Right atrium auricular region (tissue), 2 donors: Measurements from ENCODE around the gene PKD2L2. TPM values are rescaled to one million over a fixed set of nuclear protein-coding genes. Genes with fewer than 3 reads are reported as not detected.

Source experiments
- DNase-seq: peaks from one replicate; pipeline ENCODE4 v3.0.0-alpha.2; 2019; ENCODE audit warnings: low spot score
- H3K27ac ChIP-seq, 2 donors: fragments of 200-600 bp; sonication (generic); 1 replicate in 1 of 2; 2 replicates in 1 of 2; pipeline ENCODE4 v1.5.1; 2016 to 2019
- H3K27me3 ChIP-seq, 2 donors: fragments of 200-600 bp; sonication (generic); one replicate each; pipeline versions ENCODE4 v1.5.1 to v1.6.0; 2017 to 2019
- H3K36me3 ChIP-seq: fragments of 200-600 bp; sonication (generic); one replicate; pipeline ENCODE4 v1.5.1; 2016
- H3K4me1 ChIP-seq, 2 donors: fragments of 200-600 bp; sonication (generic); one replicate each; pipeline versions ENCODE4 v1.5.1 to v1.6.0; 2017 to 2019
- H3K4me3 ChIP-seq, 2 donors: fragments of 200-600 bp; sonication (generic); 1 replicate in 1 of 2; 2 replicates in 1 of 2; pipeline ENCODE4 v1.5.1; 2017 to 2019; ENCODE audit warnings: mild to moderate bottlenecking in 1 of 2, moderate library complexity in 1 of 2
- H3K9me3 ChIP-seq, 2 donors: fragments of 200-600 bp; sonication (generic); one replicate each; pipeline ENCODE4 v1.5.1; 2019
- total RNA-seq, 2 donors: library from RNA; depleted of rRNA; stranded (reverse); fragments of >200 nt; gene quantifications; one replicate each; pipeline ENCODE4 v1.1.0, GENCODE V29; 2016
- TF ChIP-seq, protein P1 (sequence below), 2 donors: fragments of 200-600 bp; sonication (generic); IDR thresholded peaks; one replicate each; pipeline ENCODE4 v1.5.1; 2019; ENCODE audit warnings: antibody characterized with exemption in 2 of 2

PKD2L2 gene
- total RNA-seq, 2 donors from 2014 or later = not detected

DNA sequence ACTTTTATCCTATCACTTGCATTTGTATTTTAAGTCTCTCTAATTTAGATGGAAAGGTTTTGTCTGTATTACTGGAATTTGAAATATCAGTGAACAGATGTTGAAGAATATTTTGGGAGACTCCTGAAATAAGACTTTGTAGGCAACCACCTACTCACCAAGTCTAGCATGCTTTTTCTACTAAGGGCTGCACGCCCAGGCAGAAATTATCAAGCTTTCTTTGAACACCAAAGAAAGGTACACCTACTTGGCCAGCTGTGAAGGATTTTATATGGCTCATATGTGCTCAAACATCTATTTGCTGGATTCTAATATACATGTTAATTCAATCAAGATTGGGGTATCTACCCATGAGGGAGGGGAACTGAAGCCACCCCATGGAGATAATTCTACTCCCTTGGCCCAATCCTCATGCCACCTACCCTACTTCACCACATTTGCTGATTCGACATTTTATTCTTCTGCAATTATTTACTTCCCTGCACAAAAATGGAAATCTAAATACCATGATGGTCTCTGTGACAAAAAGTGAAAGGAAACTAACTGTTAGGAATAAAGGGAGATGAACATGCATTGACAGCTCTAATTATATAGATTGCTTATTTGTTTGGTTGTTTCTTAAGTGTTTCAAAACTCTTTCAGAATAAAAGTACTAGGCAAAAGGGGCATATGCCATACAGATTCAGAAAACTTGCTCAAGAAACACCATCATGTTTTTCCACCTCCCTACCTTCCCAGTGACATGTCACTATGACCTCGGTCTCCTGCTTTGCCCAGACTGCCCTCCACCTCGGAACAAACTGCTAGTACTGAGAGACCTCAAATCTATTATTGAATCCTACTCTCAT is 22.5 kb upstream of the PKD2L2 start:
- DNase-seq = no peak
- Histone ChIP-seq H3K36me3 (no peaks in the 10 kb centered on the region), H3K4me3 (no peak overlapping the region), H3K4me1 (no peaks in the 10 kb centered on the region), H3K27me3 (no peaks in the 10 kb centered on the region), H3K27ac (peak overlapping the region; percentile 23 to 81), H3K9me3 (no peaks in the 10 kb centered on the region)
- TF ChIP-seq, protein P1, sequence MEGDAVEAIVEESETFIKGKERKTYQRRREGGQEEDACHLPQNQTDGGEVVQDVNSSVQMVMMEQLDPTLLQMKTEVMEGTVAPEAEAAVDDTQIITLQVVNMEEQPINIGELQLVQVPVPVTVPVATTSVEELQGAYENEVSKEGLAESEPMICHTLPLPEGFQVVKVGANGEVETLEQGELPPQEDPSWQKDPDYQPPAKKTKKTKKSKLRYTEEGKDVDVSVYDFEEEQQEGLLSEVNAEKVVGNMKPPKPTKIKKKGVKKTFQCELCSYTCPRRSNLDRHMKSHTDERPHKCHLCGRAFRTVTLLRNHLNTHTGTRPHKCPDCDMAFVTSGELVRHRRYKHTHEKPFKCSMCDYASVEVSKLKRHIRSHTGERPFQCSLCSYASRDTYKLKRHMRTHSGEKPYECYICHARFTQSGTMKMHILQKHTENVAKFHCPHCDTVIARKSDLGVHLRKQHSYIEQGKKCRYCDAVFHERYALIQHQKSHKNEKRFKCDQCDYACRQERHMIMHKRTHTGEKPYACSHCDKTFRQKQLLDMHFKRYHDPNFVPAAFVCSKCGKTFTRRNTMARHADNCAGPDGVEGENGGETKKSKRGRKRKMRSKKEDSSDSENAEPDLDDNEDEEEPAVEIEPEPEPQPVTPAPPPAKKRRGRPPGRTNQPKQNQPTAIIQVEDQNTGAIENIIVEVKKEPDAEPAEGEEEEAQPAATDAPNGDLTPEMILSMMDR (IDR thresholded peaks at IDR 0.05) = no peak

- Histone ChIP-seq H3K9me3 (no peaks in the 10 kb centered on the region), H3K36me3 (no peaks in the 10 kb centered on the region), H3K4me3 (peak within 1 kb of the TSS; percentile 29 to 39), H3K27ac (peak within 1 kb of the TSS; percentile 56 to 81), H3K27me3 (no peaks in the 10 kb centered on the region), H3K4me1 (no peaks in the 10 kb centered on the region)
- TF ChIP-seq, protein P1 (IDR thresholded peaks at IDR 0.05) = no peak
- DNase-seq = no peak
These were observed 21.6 kb upstream of the PKD2L2 start, which contains the start of gene MYOT for GRCh38 chr5:137867664-137868063. Gene MYOT (plus strand): TSS chr5:137867860. CDS start chr5:137870652, 2,792 bp downstream.

- no peaks in the 10 kb centered on the region for H3K9me3 ChIP-seq
- peak overlapping the region; percentile 4 to 39 for H3K4me3 ChIP-seq
- peak overlapping the region; percentile 48 to 81 for H3K27ac ChIP-seq
- no peaks in the 10 kb centered on the region for H3K4me1 ChIP-seq
- TF ChIP-seq, protein P1 (IDR thresholded peaks at IDR 0.05) = no peak
- H3K27me3 ChIP-seq = no peaks in the 10 kb centered on the region
- H3K36me3 ChIP-seq = peaks cover 3% of the 10 kb centered on the region
- DNase-seq = no peak
These were observed 18.5 kb upstream of the PKD2L2 start for GRCh38 chr5:137870647-137871339.

- Histone ChIP-seq H3K27me3 (no peaks in the 10 kb centered on the region), H3K4me3 (peak overlapping the region; percentile 4 to 39), H3K9me3 (no peaks in the 10 kb centered on the region), H3K36me3 (peaks cover 10% of the 10 kb centered on the region), H3K4me1 (no peaks in the 10 kb centered on the region), H3K27ac (peak overlapping the region; percentile 48 to 81)
- DNase-seq = no peak
- TF ChIP-seq, protein P1 (IDR thresholded peaks at IDR 0.05) = no peak
These were observed 17.7 kb upstream of the PKD2L2 start for GRCh38 chr5:137871571-137871970.

GRCh38 chr5:137872466-137872865 is 16.8 kb upstream of the PKD2L2 start:
- Histone ChIP-seq H3K4me1 (no peaks in the 10 kb centered on the region), H3K9me3 (no peaks in the 10 kb centered on the region), H3K36me3 (peaks cover 14% of the 10 kb centered on the region), H3K27me3 (no peaks in the 10 kb centered on the region), H3K27ac (peak overlapping the region; percentile 48 to 81), H3K4me3 (peak overlapping the region; percentile 8 to 39)
- no peak for DNase-seq
- TF ChIP-seq, protein P1 (IDR thresholded peaks at IDR 0.05) = no peak
